Kasumi-1 (cell line): Measurements from ENCODE around the gene KATNAL2.

ENCODE experiments used
- DNase-seq, 2 experiments: peaks; one replicate each; lab custom pipeline; 2025; lab: John Stamatoyannopoulos, UW

The KATNAL2 gene

GRCh38 chr18:46917108-46917802 is at the start of gene KATNAL2, which contains the start of gene PIAS2:
Gene KATNAL2 (plus strand): TSS chr18:46917602. CDS start chr18:46946873, 29,271 bp downstream.
Gene PIAS2 (minus strand): TSS chr18:46917507. CDS start chr18:46917345, 162 bp downstream.
- DNase-seq: peak; percentile 68 to 69

GRCh38 chr18:46868169-46868921 is 49.1 kb upstream of the KATNAL2 start:
- peak; percentile 71 for DNase-seq

- DNase-seq: peak; percentile 81 to 90
These were observed 39.9 kb upstream of the KATNAL2 start for GRCh38 chr18:46877329-46877987.

- DNase-seq: no peak
These were observed 34.2 kb upstream of the KATNAL2 start for GRCh38 chr18:46883180-46883579.

- DNase-seq: no peak
These were observed 30.5 kb upstream of the KATNAL2 start for GRCh38 chr18:46886893-46887292.

GRCh38 chr18:46888965-46889364 is 28.4 kb upstream of the KATNAL2 start:
- no peak for DNase-seq

- no peak for DNase-seq
These were observed 25.6 kb upstream of the KATNAL2 start for GRCh38 chr18:46891742-46892214.

- no peak for DNase-seq
These were observed 24.6 kb upstream of the KATNAL2 start for GRCh38 chr18:46892842-46893241.

GRCh38 chr18:46893360-46893759 is 24.0 kb upstream of the KATNAL2 start:
- DNase-seq: no peak

- no peak for DNase-seq
These were observed 23.3 kb upstream of the KATNAL2 start for GRCh38 chr18:46894124-46894523.

GRCh38 chr18:46899274-46899948 is 18.0 kb upstream of the KATNAL2 start:
- DNase-seq: no peak

GRCh38 chr18:46903406-46903805 is 14.0 kb upstream of the KATNAL2 start:
- DNase-seq: no peak

GRCh38 chr18:46909497-46909896 is 7.9 kb upstream of the KATNAL2 start:
- no peak for DNase-seq

GRCh38 chr18:46910856-46911255 is 6.5 kb upstream of the KATNAL2 start:
- no peak for DNase-seq

- DNase-seq: no peak
These were observed 1.4 kb upstream of the KATNAL2 start for GRCh38 chr18:46915800-46916550.

GRCh38 chr18:46916551-46917107 is 773 bp upstream of the KATNAL2 start:
- DNase-seq: peak; percentile 41 to 49

GRCh38 chr18:46917803-46918600 is 600 bp downstream of the KATNAL2 start:
- peak; percentile 58 to 59 for DNase-seq

- no peak for DNase-seq
These were observed 2.7 kb downstream of the KATNAL2 start for GRCh38 chr18:46920067-46920466.

GRCh38 chr18:46920653-46921052 is 3.3 kb downstream of the KATNAL2 start:
- peak in 1 of 2 experiments; percentile 7 for DNase-seq

GRCh38 chr18:46939337-46939963 is 22.0 kb downstream of the KATNAL2 start:
- DNase-seq: peak; percentile 41 to 49
